Keratinocyte (primary cell): ENCODE data around the gene P2RY2. TPM values are rescaled to one million over a fixed set of nuclear protein-coding genes. Genes with fewer than 3 reads are reported as not detected.

Source experiments
- DNase-seq: peaks from one replicate; pipeline ENCODE4 v3.0.0-alpha.2; 2011; ENCODE audit warnings: low read depth, missing footprints, low spot score
- FAIRE-seq: peaks from 2 replicates; lab custom pipeline; 2011; peaks lifted over from hg19 to GRCh38; lab: Jason Lieb, UNC
- H2AFZ ChIP-seq: 2 replicates; pipeline ENCODE4 v1.6.0; 2012; ENCODE audit warnings: low read length, control low read depth, inconsistent platforms; ENCODE audit not compliant: control insufficient read depth
- H3K27ac ChIP-seq: 2 replicates; pipeline ENCODE4 v1.5.1; 2011; ENCODE audit warnings: low read length; ENCODE audit not compliant: control insufficient read depth, insufficient read depth
- H3K27me3 ChIP-seq: 3 replicates; pipeline ENCODE4 v1.6.0; 2011; ENCODE audit warnings: low read length; ENCODE audit not compliant: control insufficient read depth, insufficient read depth; ENCODE audit errors: extremely low read depth
- H3K36me3 ChIP-seq, 2 experiments: 2 replicates in 1 of 2; 3 replicates in 1 of 2; pipeline ENCODE4 v1.5.1; 2011; ENCODE audit warnings: low read length in 2 of 2, mild to moderate bottlenecking in 1 of 2; ENCODE audit not compliant: control insufficient read depth in 2 of 2, insufficient read depth in 2 of 2; ENCODE audit errors: extremely low read depth in 1 of 2
- H3K4me1 ChIP-seq: 3 replicates; pipeline ENCODE4 v1.5.1; 2011; ENCODE audit warnings: low read length; ENCODE audit not compliant: control insufficient read depth, insufficient read depth; ENCODE audit errors: extremely low read depth
- H3K4me2 ChIP-seq: 3 replicates; pipeline ENCODE4 v1.6.0; 2011; ENCODE audit warnings: low read depth, low read length; ENCODE audit not compliant: control insufficient read depth, insufficient read depth; ENCODE audit errors: extremely low read depth
- H3K4me3 ChIP-seq, 3 experiments: fragments of 200-600 bp in 1 of 3; sonication (generic) in 1 of 3; 2 replicates in 2 of 3; 3 replicates in 1 of 3; pipeline ENCODE4 v1.5.1; 2011 to 2016; ENCODE audit warnings: low read length in 3 of 3, mild to moderate bottlenecking in 3 of 3, control low read depth in 2 of 3, inconsistent platforms in 1 of 3, low read depth in 1 of 3, mixed read lengths in 1 of 3, mixed run types in 1 of 3, moderate library complexity in 1 of 3; ENCODE audit not compliant: control insufficient read depth in 2 of 3, insufficient read depth in 2 of 3; ENCODE audit errors: extremely low read depth in 1 of 3
- H3K79me2 ChIP-seq: 2 replicates; pipeline ENCODE4 v1.6.0; 2012; ENCODE audit warnings: low read length; ENCODE audit not compliant: control insufficient read depth, insufficient read depth
- H3K9ac ChIP-seq: 3 replicates; pipeline ENCODE4 v1.6.0; 2011; ENCODE audit warnings: low read length; ENCODE audit not compliant: control insufficient read depth, insufficient read depth; ENCODE audit errors: extremely low read depth
- H3K9me1 ChIP-seq: 3 replicates; pipeline ENCODE4 v1.6.0; 2011; ENCODE audit warnings: low read length; ENCODE audit not compliant: control insufficient read depth, insufficient read depth; ENCODE audit errors: extremely low read depth
- H3K9me3 ChIP-seq: 2 replicates; pipeline ENCODE4 v1.5.1; 2012; ENCODE audit warnings: low read depth, low read length; ENCODE audit not compliant: control insufficient read depth
- H4K20me1 ChIP-seq: 3 replicates; pipeline ENCODE4 v1.6.0; 2011; ENCODE audit warnings: low read length; ENCODE audit not compliant: control insufficient read depth, insufficient read depth; ENCODE audit errors: extremely low read depth
- EZH2 ChIP-seq: IDR thresholded peaks from one replicate; pipeline ENCODE4 v1.6.1; 2012; ENCODE audit warnings: inconsistent platforms, mild to moderate bottlenecking, low read length, moderate library complexity
- dilution Hi-C: fragments of 300-500 bp; cut with MboI; formaldehyde crosslinking; loops from one replicate; pipeline ENCODE4 v1.7.0; 2020; ENCODE audit warnings: low sequenced_read_pairs; ENCODE audit not compliant: extremely low pct_ligation_motif_present
- polyA minus RNA-seq, 3 experiments: library from RNA; depleted of rRNA, polyadenylated mRNA; stranded (reverse); fragments of >200 nt; gene quantifications; 1 replicate in 1 of 3; 2 replicates in 1 of 3; 3 replicates in 1 of 3; pipeline ENCODE4 v1.2.3, GENCODE V29; 2011
- polyA plus RNA-seq, 5 experiments: library from polyadenylated mRNA; depleted of rRNA in 3 of 5; stranded (reverse) in 3 of 5; stranded (forward) in 1 of 5; unstranded in 1 of 5; fragments of >200 nt; gene quantifications; 1 replicate in 1 of 5; 2 replicates in 3 of 5; 3 replicates in 1 of 5; pipeline versions ENCODE4 v1.2.1 to v1.2.3, GENCODE V29; 2011 to 2012; ENCODE audit warnings: missing spikeins in 2 of 5, low read depth in 1 of 5, low replicate concordance in 1 of 5
- TF ChIP-seq, protein P1 (sequence below), 3 experiments: IDR thresholded peaks in 1 of 3; conservative IDR thresholded peaks in 1 of 3; optimal IDR thresholded peaks in 1 of 3; 2 replicates in 2 of 3; 3 replicates in 1 of 3; pipeline versions ENCODE3 to v1.5.1; 2011; ENCODE audit warnings: low read length in 3 of 3, mild to moderate bottlenecking in 3 of 3, moderate library complexity in 2 of 3, control low read depth in 1 of 3, inconsistent platforms in 1 of 3; ENCODE audit not compliant: insufficient read depth in 2 of 3; ENCODE audit errors: extremely low read depth in 1 of 3

The P2RY2 gene
- 3.9 to 6.9 TPM (median 5.1 TPM) in 3 replicates for polyA plus RNA-seq
- 1.7 TPM for polyA plus RNA-seq (2011; ENCODE audit: low read depth)
- polyA plus RNA-seq (2011; cell fraction: cytosol; rRNA removed) = 2.4 and 2.8 TPM in 2 replicates
- 3.9 and 4.0 TPM in 2 replicates for polyA plus RNA-seq (2011; cell fraction: nucleus; rRNA removed)
- 2.1 and 7.0 TPM in 2 replicates for polyA plus RNA-seq (2012; ENCODE audit: low replicate concordance)
- polyA minus RNA-seq = 4.4 to 18.0 TPM (median 7.1 TPM) in 3 replicates
- 2.3 TPM for polyA minus RNA-seq (2011; cell fraction: cytosol; rRNA and poly(A)+ RNA removed)
- 3.8 and 3.9 TPM in 2 replicates for polyA minus RNA-seq (2011; cell fraction: nucleus; rRNA and poly(A)+ RNA removed)

DNA sequence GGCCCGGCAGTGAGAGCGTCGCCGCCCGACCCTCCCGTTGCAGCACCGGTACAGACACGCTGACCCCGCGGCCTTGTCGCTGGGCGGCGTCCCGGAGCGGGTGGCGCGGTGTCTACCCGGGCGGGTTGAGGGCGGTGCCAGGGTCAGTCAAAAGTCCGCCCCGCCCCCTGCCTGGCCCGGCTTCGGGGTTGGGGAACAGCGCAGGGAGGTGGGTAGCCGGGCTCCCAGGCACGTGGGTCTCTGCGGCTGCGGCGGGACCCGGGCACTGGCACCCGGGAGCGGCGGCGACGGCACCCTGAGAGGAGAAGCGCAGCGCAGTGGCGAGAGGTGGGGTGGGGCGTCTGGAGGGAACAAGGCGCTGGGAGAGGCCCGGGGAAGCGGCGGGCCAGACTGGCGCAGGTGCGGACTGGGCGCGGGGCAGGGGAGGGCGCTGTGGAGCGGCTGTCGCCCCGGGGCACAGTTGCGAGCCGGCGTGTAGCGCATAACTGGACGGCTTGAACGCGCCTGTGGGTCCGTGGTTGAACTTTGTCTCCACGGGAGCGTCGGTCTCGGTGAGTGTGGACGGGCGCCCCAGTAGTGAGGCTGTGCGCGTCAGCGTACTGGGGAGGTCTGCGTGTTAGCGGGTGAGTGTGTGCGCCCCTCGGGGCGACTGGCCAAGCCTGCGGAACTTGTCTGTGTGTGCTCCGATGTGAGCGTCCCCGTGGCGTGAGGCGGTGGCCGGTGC, at the start of gene P2RY2:
Gene P2RY2, plus strand, starts transcription at position 176 of the 724 bp plus-strand sequence. CDS start 15,879 bp downstream, outside the sequence.
- no peak for FAIRE-seq
- Histone ChIP-seq H3K9me1 (no peaks in the 10 kb centered on the region), H3K9me3 (no peaks in the 10 kb centered on the region), H2AFZ (peak within 1 kb of the TSS; percentile 84), H3K9ac (peak within 1 kb of the TSS; percentile 60), H3K4me3 (peak within 1 kb of the TSS; percentile 41 to 59 (median 58)), H4K20me1 (no peaks in the 10 kb centered on the region), H3K27me3 (no peaks in the 10 kb centered on the region), H3K4me2 (peak within 1 kb of the TSS; percentile 83), H3K79me2 (no peaks in the 10 kb centered on the region), H3K36me3 (no peaks in the 10 kb centered on the region), H3K27ac (no peak within 1 kb of the TSS), H3K4me1 (peaks cover 28% of the 10 kb centered on the region)
- dilution Hi-C loops = no loop called here
- DNase-seq = no peak
- TF ChIP-seq EZH2 = no peak
- TF ChIP-seq, protein P1, sequence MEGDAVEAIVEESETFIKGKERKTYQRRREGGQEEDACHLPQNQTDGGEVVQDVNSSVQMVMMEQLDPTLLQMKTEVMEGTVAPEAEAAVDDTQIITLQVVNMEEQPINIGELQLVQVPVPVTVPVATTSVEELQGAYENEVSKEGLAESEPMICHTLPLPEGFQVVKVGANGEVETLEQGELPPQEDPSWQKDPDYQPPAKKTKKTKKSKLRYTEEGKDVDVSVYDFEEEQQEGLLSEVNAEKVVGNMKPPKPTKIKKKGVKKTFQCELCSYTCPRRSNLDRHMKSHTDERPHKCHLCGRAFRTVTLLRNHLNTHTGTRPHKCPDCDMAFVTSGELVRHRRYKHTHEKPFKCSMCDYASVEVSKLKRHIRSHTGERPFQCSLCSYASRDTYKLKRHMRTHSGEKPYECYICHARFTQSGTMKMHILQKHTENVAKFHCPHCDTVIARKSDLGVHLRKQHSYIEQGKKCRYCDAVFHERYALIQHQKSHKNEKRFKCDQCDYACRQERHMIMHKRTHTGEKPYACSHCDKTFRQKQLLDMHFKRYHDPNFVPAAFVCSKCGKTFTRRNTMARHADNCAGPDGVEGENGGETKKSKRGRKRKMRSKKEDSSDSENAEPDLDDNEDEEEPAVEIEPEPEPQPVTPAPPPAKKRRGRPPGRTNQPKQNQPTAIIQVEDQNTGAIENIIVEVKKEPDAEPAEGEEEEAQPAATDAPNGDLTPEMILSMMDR (optimal IDR thresholded peaks at IDR 0.05 in 1 of 3, IDR thresholded peaks at IDR 0.05 in 1 of 3, conservative IDR thresholded peaks at IDR 0.05 in 1 of 3; ENCODE audit: extremely low read depth in 1 of 3, insufficient read depth in 2 of 3, low read length in 3 of 3) = peak; percentile 44 to 83 (median 78)

DNA sequence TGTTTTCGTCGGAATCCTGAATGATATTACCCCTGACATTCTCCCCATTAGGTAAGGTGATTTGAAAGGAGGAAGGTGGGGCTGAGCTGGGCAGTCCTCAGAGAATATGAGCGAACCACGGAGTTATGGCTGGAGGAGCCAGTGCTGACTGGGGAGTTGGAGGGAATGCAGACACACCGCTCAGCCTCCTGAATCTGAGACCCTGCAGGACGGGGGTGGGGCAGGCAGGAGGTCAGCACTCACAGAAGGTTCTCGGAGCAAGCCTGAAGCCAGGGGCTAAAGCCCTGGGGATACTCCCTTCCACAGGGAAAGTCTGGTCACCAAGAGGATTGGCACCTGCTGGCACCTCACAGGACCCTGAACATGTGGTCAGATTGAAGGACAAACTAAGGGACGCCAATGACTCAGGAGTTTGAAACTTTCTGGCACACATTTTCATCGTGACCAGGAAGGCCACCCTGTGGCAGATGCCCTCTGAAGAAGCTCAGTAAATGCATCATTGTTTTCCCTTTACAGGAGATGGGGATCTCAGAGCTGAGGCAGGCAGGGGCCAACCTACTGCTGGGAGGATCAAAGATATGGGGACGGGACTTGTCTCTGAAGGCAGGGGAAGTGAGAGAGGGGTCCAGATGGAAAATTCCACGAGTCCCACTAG, 49.0 kb upstream of the P2RY2 start:
- FAIRE-seq (no peak), DNase-seq (no peak)
- dilution Hi-C loops = no loop called here
- Histone ChIP-seq H3K4me1 (no peaks in the 10 kb centered on the region), H3K36me3 (no peaks in the 10 kb centered on the region), H3K27ac (no peak overlapping the region), H3K4me2 (no peak overlapping the region), H3K4me3 (no peak overlapping the region), H2AFZ (no peak overlapping the region), H3K9me3 (no peaks in the 10 kb centered on the region), H4K20me1 (no peaks in the 10 kb centered on the region), H3K9ac (no peak overlapping the region), H3K9me1 (peaks cover 2% of the 10 kb centered on the region), H3K79me2 (no peaks in the 10 kb centered on the region), H3K27me3 (no peaks in the 10 kb centered on the region)
- TF ChIP-seq, protein P1 (optimal IDR thresholded peaks at IDR 0.05 in 1 of 3, IDR thresholded peaks at IDR 0.05 in 1 of 3, conservative IDR thresholded peaks at IDR 0.05 in 1 of 3; ENCODE audit: extremely low read depth in 1 of 3, insufficient read depth in 2 of 3, low read length in 3 of 3) = no peak
- TF ChIP-seq EZH2 = no peak
